Dermis microvascular lymphatic vessel endothelial cell (primary cell): Measurements from ENCODE around the gene THADA. TPM values are rescaled to one million over a fixed set of nuclear protein-coding genes. Genes with fewer than 3 reads are reported as not detected.
"Not testable (repeated sequence)": the region's sequence is repeated elsewhere in the genome, so short reads cannot be mapped to it uniquely, and the experiment has no call there.

Experiments used
- DNase-seq, 2 donors: peaks; one replicate each; pipeline versions ENCODE4 v3.0.0 to v3.0.0-alpha.2; 2010; ENCODE audit warnings: low read depth in 2 of 2
- total RNA-seq: library from RNA; depleted of rRNA; stranded (reverse); fragments of >200 nt; gene quantifications from 2 replicates; pipeline ENCODE4 v1.2.1, GENCODE V29; 2014

Gene THADA
- total RNA-seq, 1 donor from 2014 or later, result 17.8 TPM

DNA sequence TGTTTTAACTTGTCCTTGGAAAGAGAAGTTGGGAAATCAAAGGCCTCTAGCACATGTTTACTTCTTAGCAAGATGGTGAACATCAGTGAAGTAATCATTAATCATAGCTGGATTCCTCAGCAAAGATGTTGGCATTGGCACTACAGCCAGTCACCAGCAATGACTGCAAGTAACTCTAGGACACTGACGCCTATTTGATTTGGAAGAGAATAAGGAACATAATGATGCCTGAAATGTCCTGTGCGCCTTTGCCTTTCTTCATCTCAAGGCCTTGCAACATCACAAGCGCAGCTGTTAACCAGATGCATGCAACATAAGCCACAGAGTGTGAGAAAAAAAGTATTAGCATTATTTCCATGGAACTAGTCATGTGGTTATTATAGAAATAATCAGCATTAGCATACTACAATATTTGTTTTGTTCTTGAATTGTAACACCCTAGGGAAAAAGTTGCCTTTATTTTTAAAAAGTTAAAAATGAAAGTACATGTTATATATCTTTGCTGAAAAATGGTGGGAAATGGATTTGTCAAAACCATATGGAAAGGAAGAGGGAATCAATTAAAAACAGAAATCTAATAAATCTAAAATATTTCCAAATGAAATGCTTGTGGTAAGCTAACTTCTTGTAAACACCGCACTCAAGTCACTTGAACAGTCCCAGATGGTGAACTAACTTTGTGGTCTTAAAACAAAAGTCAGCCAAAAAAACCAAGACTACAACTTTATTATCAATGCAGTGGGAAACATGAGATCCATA, 55.6 kb downstream of the THADA start:
- no peak for DNase-seq

GRCh38 chr2:43539436-43539835, 56.4 kb downstream of the THADA start:
- no peak for DNase-seq

DNA sequence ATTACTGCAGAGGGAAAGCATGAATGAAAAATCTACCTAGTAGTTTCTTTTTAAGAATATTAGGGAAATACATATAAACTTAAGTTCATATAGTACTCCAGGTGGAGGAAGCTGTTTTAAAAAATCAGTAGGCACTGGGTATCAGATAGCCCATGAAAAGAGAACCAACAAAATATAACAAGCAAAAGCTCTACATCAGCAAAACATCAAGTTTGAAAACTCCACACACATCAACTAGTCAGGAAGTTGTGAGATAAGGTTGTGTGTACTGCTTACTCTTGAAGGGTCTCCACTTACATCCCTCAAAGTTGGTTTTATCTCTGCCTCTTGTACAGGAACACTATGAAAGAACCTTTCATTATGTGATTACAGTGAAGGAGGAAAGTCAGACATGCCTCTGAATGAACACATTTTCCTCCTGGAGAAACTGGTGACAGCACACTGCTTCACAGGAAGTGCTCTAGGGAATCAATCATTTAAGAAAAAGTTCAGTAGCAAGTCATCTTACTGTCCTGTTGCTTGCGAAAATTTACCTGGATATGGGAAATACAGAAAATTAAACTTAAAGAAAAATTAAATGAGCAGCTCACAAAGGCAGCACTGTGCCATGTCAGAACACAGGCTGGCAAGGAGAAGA, 57.7 kb downstream of the THADA start:
- DNase-seq, result no peak

- DNase-seq, result no peak
Measured at GRCh38 chr2:43537137-43537536, 58.7 kb downstream of the THADA start.

DNA sequence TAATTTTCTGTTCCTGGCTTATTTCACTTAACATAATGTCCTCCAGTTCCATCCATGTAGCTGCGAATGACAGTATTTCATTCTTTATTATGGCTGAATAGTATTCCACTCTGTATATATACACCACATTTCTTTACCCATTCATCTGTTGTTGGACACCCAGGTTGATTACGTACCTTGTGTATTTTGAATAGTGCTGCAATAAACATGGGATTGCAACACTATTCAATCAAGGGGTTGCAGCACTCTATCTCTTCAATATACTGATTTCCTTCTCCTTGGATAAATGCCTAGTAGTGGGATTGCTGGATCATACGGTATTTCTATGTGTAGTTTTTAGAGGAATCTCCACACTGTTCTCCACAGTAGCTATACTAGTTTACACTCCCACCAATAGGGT, 61.3 kb downstream of the THADA start:
- no peak for DNase-seq

GRCh38 chr2:43532572-43532971, 63.3 kb downstream of the THADA start:
- DNase-seq, result not testable (repeated sequence)

GRCh38 chr2:43531251-43531650, 64.6 kb downstream of the THADA start:
- DNase-seq, result no peak

GRCh38 chr2:43526994-43527393, 68.8 kb downstream of the THADA start:
- no peak for DNase-seq

DNA sequence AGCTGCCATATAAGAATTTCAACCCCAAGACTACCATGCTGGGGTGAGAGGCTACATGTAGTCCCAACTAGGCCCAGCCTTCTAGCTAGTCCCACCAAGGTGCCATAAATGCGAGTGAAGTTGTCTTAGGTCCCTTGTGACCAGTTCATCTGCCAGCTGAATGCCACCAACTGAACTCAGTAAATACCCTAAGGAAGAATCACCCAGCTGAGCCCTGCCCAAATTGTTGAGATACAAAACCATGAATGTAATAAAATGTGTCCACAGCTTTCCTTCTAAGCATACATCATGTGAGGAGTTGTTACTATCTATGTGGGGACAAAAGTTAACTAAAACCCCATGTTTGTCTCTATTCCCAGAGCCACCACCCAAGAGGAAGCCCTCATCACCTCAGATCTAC, 70.3 kb downstream of the THADA start:
- no peak for DNase-seq

DNA sequence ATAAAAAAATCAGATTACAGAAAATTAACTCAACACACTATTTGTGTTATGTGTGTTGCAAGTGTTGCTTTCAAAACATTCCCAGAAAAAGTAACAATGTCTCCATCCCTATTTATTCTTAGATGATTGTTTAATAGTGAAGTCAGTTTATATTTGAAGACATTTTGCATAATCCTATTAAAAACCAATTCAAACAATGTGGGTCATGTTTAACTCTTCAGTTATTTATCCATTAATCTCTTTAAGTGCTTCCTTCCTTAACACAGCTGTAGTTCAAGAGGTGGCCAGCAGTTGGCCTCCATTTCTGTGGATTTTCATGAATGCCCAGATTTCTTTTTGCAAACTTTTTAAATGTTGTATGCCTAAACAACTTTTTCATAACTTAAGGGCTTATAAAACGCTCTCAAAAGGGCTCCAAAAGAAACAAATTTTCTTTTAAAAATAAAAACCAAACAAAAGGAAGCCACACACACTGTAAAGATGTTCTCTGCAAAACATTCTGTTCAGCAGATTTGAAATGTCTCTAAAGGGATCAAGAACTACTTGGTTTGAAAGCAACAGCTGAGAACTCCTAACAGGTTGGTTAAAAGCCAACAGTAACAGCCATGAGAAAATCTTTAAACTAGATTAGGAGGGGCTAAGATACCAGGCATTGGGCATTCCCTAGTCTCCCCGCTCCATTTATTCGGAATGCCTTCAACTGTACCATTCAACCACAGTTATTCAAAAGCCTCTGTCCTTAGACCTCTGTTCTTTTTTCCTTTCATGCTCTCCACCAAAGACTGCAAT, 71.5 kb downstream of the THADA start:
- no peak for DNase-seq

DNA sequence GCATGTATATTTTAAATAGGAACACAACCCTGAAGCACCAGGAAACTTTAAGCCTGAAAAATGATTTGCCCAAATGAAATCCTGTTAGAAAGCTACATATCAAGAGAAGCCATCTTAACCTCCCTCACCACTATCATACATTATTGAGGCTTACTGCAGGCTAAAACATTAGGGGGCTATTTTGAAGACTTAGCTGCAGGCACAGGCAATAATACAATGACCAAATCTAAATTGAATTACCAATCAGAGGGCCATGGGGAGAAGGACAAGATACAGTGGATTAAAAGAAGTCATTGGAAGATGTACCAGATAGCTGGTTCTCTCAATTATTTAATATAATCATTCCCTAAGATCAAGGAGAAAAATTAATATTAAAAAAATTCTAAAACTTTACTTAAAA, 73.7 kb downstream of the THADA start:
- DNase-seq, result no peak

GRCh38 chr2:43521568-43521967, 74.3 kb downstream of the THADA start:
- no peak for DNase-seq

GRCh38 chr2:43520919-43521318, 74.9 kb downstream of the THADA start:
- no peak for DNase-seq

DNA sequence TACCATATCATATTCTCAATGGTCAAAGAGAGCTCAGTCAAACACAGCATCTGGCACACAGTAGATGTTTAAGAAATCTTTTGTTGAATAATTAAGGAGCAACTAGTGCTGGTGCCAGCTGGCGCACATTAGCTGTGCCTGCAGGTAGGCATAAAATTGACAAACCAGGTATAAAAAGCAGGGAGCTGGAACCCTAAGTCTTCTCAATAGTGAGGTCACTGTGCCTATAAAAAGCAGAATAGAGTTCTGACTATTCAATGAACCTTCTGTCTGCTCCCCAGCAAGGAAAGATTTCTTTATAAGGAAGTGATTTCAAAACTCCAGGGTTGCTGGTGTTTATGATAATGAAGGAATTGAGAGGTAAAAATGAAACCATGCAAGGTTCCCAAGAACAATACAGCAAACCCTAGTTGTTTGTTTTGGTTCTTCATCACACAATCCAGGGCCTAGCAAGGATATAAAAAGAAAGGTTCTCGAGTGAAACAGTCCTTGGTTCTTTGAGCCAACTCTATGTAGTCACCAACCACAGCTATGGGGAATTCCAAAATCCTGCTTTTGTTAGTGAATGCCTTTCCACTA, 76.1 kb downstream of the THADA start:
- peak; percentile 22 to 81 for DNase-seq

DNA sequence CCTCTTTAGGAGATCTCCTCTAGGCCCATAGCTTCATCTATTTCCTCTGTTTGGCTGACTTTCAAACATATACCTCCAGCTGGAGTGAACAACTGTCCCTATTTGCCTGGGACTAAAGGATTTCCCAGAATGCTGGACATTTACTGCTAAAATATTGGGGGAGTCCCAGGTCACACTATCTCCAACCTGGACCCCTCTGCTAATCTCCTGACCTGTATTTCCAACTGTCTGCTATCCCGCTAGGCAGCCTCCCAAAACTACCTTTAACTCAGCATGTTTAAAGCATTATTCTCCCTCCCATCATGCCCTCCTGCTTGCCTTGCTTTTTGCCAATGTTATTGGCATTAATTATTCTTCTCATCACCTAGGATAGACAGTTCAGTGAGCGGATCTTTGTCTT, 77.1 kb downstream of the THADA start:
- no peak for DNase-seq

DNA sequence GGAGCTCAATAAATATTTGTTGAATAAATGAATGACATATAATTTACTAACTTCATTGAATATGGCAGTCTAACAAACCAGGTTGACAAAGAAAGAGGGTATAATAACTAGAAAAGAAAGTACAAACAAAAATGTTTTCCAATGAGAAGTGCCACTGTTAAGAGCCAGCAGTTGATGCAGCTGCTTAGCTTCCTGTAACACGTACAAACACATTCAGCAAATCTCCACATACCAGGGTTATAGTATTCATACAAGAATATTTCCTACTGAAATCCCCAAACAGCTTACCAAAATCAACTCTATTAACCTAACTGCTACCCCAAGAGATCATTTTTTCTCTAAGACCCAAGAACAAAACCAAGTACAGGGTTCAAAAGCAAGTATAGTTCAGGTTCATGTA, 77.7 kb downstream of the THADA start:
- peak; percentile 24 to 53 for DNase-seq

GRCh38 chr2:43515807-43516497, 79.9 kb downstream of the THADA start:
- no peak for DNase-seq

GRCh38 chr2:43515248-43515647, 80.6 kb downstream of the THADA start:
- no peak for DNase-seq

GRCh38 chr2:43513796-43514195, 82.0 kb downstream of the THADA start:
- no peak for DNase-seq

GRCh38 chr2:43513216-43513615, 82.6 kb downstream of the THADA start:
- DNase-seq, result no peak

- DNase-seq, result no peak
Measured at GRCh38 chr2:43511199-43511598, 84.6 kb downstream of the THADA start.

GRCh38 chr2:43509886-43510285, 86.0 kb downstream of the THADA start:
- no peak for DNase-seq
